Stomach (tissue), 4 donors: ENCODE data around the gene ACAT2.

Experiments
- CTCF ChIP-seq, 7 experiments: fragments of 450-650 bp in 4 of 7; fragments of 200-600 bp in 3 of 7; sonication (generic) in 3 of 7; IDR thresholded peaks; one replicate each; pipeline ENCODE4 v1.5.1; 2016 to 2019; ENCODE audit warnings: antibody characterized with exemption in 7 of 7, control low read depth in 2 of 7, mild to moderate bottlenecking in 1 of 7
- POLR2A ChIP-seq, 4 donors: fragments of 450-650 bp; IDR thresholded peaks; one replicate each; pipeline ENCODE4 v1.6.1; 2016; ENCODE audit warnings: antibody characterized with exemption in 4 of 4, control low read depth in 2 of 4, mild to moderate bottlenecking in 1 of 4, moderate library complexity in 1 of 4

DNA sequence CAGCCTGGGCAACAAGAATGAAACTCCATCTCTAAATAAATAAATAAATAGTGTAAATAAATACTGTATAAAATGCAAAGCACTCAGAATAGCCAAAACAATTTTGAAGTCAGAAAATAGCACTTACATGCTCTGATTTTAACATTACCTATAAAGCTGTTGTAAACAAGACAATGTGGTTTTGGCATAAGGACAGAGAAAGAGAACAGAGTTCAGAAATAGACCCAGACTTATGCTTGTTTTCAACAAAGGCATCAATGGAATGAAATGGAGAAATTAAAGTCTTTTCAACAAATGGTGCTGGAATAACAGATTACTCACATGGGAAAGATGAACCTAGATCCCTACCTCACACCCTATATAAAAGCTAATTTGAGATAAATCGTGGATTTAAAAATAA is 10.4 kb downstream of the ACAT2 start:
- TF ChIP-seq CTCF (IDR thresholded peaks at IDR 0.05) (no peak), POLR2A (IDR thresholded peaks at IDR 0.05) (no peak)
